AG04449 (cell line): Measurements from ENCODE around the gene PYROXD2.

ENCODE experiments used
- CTCF ChIA-PET: fragments of 350-600 bp; formaldehyde crosslinking; extraction: SDS; loops from one replicate; lab custom pipeline; 2021; ENCODE audit warnings: antibody characterized with exemption; lab: Yijun Ruan, JAX
- POLR2A ChIA-PET: fragments of 400-600, 350-600 bp; formaldehyde crosslinking; extraction: SDS; loops from one replicate; lab custom pipeline; 2020; ENCODE audit warnings: antibody characterized with exemption, inconsistent platforms; lab: Yijun Ruan, JAX
- DNase-seq: peaks from one replicate; pipeline ENCODE4 v3.0.0-alpha.2; 2010; ENCODE audit warnings: low read depth, low spot score
- H3K4me3 ChIP-seq: 2 replicates; pipeline ENCODE4 v1.5.1; 2011; ENCODE audit warnings: low read depth, mild to moderate bottlenecking, control low read depth, low read length
- CTCF ChIP-seq: IDR thresholded peaks from one replicate; pipeline ENCODE4 v1.5.1; 2011; ENCODE audit warnings: mild to moderate bottlenecking, moderate library complexity, low read length, control low read depth, inconsistent platforms; ENCODE audit not compliant: insufficient read depth; ENCODE audit errors: missing control alignments

The PYROXD2 gene

GRCh38 chr10:98419469-98420261 lies 4.7 kb upstream of the PYROXD2 start:
- H3K4me3 ChIP-seq: no peak overlapping the region
- no peak for TF ChIP-seq CTCF
- no peak for DNase-seq
- ChIA-PET CTCF (no interaction called here), POLR2A (no interaction called here)

GRCh38 chr10:98418665-98419468 lies 3.9 kb upstream of the PYROXD2 start:
- TF ChIP-seq CTCF: no peak
- H3K4me3 ChIP-seq: no peak overlapping the region
- no peak for DNase-seq
- POLR2A ChIA-PET: no interaction called here
- CTCF ChIA-PET: interaction anchor here (1.2 kb wide), 1 partner anchor 8 kb away, joined by 3 read pairs; no protein-coding TSS in a partner anchor

- TF ChIP-seq CTCF: no peak
- H3K4me3 ChIP-seq: no peak overlapping the region
- no peak for DNase-seq
- CTCF ChIA-PET: interaction anchor here (1.2 to 4.5 kb wide), 2 partner anchors 7 to 9 kb away, joined by 3 to 24 read pairs; no protein-coding TSS in a partner anchor
- POLR2A ChIA-PET: no interaction called here
These were observed 3.1 kb upstream of the PYROXD2 start for GRCh38 chr10:98417973-98418664.

GRCh38 chr10:98417481-98417959 lies 2.5 kb upstream of the PYROXD2 start:
- no peak overlapping the region for H3K4me3 ChIP-seq
- ChIA-PET POLR2A (no interaction called here), CTCF (interaction anchor here (4.5 kb wide), 1 partner anchor 8 kb away, joined by 24 read pairs; no protein-coding TSS in a partner anchor)
- TF ChIP-seq CTCF: no peak
- no peak for DNase-seq

GRCh38 chr10:98416606-98417388 lies 1.8 kb upstream of the PYROXD2 start:
- no peak for DNase-seq
- TF ChIP-seq CTCF: no peak
- CTCF ChIA-PET: interaction anchor here (4.5 kb wide), 1 partner anchor 8 kb away, joined by 24 read pairs; no protein-coding TSS in a partner anchor
- POLR2A ChIA-PET: no interaction called here
- H3K4me3 ChIP-seq: no peak overlapping the region
